SK-N-MC (cell line): Measurements from ENCODE around the gene WDR4.

Experiments
- DNase-seq: peaks from one replicate; pipeline ENCODE4 v3.0.0-alpha.2; 2011; ENCODE audit warnings: low read depth, low spot score
- H3K27ac ChIP-seq: fragments of 200-600 bp; sonication (generic); 2 replicates; pipeline ENCODE4 v1.5.1; 2016; ENCODE audit warnings: mixed run types
- H3K36me3 ChIP-seq: fragments of 200-600 bp; sonication (generic); 2 replicates; pipeline ENCODE4 v1.6.1; 2017; ENCODE audit warnings: antibody characterized with exemption, low read length, mixed read lengths; ENCODE audit not compliant: insufficient read depth
- H3K4me3 ChIP-seq: fragments of 200-600 bp; sonication (generic); 2 replicates; pipeline ENCODE4 v1.5.1; 2016
- H3K9ac ChIP-seq: fragments of 200-600 bp; sonication (generic); 2 replicates; pipeline ENCODE4 v1.8.0; 2017; ENCODE audit warnings: mixed run types, mixed read lengths; ENCODE audit not compliant: insufficient read length
- H3K9me3 ChIP-seq: fragments of 200-600 bp; sonication (generic); 2 replicates; pipeline ENCODE4 v1.6.1; 2017; ENCODE audit warnings: low read depth, mild to moderate bottlenecking, antibody characterized with exemption, low read length, moderate library complexity, mixed read lengths
- EZH2 ChIP-seq: fragments of 200-600 bp; sonication (generic); IDR thresholded peaks from one replicate; pipeline ENCODE4 v1.6.1; 2017; ENCODE audit warnings: antibody characterized with exemption
- FOXP2 ChIP-seq: optimal IDR thresholded peaks from 2 replicates; pipeline ENCODE3; 2011; ENCODE audit warnings: mild to moderate bottlenecking, moderate library complexity; ENCODE audit not compliant: insufficient read depth; ENCODE audit errors: extremely low read length, control extremely low read depth
- POLR2AphosphoS5 ChIP-seq: IDR thresholded peaks from 2 replicates; pipeline ENCODE4 v1.6.1; 2012; ENCODE audit warnings: mild to moderate bottlenecking, low read depth, low read length, borderline replicate concordance

The WDR4 gene

DNA sequence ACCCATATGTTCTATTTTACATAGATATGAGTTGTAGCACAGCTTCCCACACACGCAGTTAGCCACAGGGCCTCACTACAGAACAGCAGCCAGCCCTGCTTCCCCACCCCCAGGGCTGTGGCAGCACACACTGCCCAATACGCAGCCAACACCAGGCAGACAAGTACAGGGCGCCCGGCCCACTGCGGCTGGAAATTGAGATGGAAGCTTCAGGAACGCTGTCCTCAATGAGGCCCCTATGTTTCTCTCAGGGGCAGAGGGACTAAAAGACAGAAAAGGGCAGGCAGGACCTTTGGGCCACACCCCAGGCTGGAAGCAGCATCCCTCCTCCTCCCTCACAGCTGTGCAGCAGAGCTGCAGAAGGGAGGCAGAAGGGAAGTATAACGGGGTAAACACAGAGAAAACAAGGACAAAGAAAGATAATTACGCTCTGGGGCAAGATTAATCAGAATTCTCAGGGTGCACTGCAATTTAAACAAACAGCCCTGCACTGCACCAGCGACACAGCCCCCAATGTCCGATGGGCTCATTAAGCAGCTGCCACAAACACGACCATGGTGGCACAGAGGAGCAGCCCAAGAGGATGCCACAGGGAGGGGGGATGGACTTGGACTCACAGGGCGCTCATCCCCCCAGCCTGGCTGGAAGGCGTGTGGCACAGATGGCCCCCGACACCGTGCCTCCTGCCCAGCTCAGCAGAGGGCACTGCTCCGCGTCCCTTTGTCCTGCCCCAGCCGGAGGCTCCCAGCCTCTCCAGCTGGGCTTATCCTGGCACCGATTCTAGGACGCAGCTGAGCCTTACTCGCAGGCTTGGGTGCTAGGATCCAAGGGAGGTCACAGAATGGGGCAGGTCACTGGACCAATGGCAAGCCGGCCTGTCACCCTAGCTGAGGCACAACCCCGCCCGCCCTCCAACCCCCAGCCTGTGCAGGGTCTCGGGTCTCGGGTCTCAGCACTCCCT, 14.2 kb downstream of the WDR4 start:
- no peak overlapping the region for H3K4me3 ChIP-seq
- no peaks in the 10 kb centered on the region for H3K9me3 ChIP-seq
- no peak for DNase-seq
- no peak overlapping the region for H3K9ac ChIP-seq
- peaks cover 79% of the 10 kb centered on the region for H3K36me3 ChIP-seq
- TF ChIP-seq FOXP2 (no peak), EZH2 (no peak), POLR2AphosphoS5 (no peak)
- no peak overlapping the region for H3K27ac ChIP-seq

DNA sequence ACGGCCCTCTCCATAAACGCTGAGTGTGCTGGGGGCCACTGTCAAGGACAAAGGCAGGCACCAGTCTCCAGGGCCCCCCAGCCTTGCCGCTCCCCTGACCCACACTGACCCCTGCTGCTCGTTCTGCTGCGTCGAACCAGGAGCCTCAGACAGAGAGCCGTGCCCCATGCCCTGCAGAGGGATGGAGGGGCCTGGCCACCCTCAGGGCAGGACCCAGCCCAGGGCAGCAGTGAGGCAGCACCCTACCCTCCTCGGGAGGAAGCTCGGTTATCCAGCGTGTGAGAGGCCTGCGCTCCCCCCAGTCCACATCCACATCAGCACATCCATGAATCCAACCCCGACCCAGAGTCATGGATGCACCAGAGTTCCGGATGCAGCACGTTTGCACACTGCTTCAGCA, 15.1 kb downstream of the WDR4 start:
- Histone ChIP-seq H3K36me3 (peaks cover 77% of the 10 kb centered on the region), H3K9ac (no peak overlapping the region), H3K4me3 (no peak overlapping the region), H3K27ac (no peak overlapping the region), H3K9me3 (no peaks in the 10 kb centered on the region)
- DNase-seq, result no peak
- no peak for TF ChIP-seq EZH2
- no peak for TF ChIP-seq FOXP2
- TF ChIP-seq POLR2AphosphoS5, result no peak

DNA sequence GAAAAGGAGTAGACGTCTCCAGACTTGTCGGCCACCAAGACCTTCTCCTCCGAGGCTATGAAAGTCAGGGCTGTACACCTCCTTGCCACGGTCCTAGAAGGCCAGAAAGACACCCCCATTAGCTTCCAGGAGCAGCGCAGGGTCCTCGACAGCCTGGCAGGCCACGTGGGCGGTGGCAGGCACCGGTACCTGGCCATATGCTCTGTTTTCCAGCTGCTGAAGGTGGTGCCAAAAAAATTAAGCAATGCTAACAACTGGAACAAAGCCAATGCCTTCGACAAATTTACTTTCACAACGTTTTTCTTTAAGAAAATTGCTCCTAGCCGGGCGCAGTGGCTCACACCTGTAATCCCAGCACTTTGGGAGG, 15.9 kb downstream of the WDR4 start:
- no peak for TF ChIP-seq POLR2AphosphoS5
- TF ChIP-seq FOXP2, result no peak
- TF ChIP-seq EZH2, result no peak
- no peak for DNase-seq
- Histone ChIP-seq H3K9ac (no peak overlapping the region), H3K27ac (no peak overlapping the region), H3K4me3 (no peak overlapping the region), H3K36me3 (peaks cover 77% of the 10 kb centered on the region), H3K9me3 (no peaks in the 10 kb centered on the region)

DNA sequence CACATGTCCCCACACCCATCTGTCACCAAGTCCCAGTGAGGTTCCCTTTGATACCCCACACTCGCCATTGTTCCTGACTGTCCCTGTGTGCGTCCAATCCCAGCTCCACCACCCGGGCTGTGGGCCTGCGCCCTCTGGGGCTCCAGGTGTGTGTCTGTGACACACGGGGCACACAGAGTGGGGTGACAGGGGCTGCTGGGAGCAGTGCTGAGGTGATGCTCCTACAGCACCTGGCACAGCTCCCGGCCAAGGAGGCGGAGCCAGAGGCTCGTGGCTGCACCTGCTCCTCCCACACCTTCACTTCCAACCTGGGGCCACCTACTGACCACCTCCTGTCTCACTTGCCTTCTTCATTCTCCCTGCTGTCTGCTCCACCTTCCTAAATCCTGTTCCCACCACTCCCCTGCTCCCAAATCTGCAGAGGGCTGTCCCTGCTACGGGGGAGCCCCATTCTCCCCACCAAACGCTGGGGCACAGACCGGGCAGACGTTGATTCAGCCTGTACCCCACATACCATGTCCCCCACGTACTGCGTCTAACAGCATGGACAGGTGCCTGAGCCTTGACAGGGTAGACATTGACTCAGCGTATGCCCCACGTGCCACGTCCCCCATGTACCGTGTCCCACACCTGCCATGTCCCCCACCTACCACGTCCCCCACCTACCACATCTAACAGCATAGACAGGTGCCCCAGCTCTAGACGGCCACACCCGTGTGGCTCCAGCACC, 16.4 kb downstream of the WDR4 start:
- H3K27ac ChIP-seq, result no peak overlapping the region
- peaks cover 77% of the 10 kb centered on the region for H3K36me3 ChIP-seq
- TF ChIP-seq FOXP2, result no peak
- TF ChIP-seq EZH2, result no peak
- H3K4me3 ChIP-seq, result no peak overlapping the region
- H3K9ac ChIP-seq, result no peak overlapping the region
- no peaks in the 10 kb centered on the region for H3K9me3 ChIP-seq
- DNase-seq, result no peak

DNA sequence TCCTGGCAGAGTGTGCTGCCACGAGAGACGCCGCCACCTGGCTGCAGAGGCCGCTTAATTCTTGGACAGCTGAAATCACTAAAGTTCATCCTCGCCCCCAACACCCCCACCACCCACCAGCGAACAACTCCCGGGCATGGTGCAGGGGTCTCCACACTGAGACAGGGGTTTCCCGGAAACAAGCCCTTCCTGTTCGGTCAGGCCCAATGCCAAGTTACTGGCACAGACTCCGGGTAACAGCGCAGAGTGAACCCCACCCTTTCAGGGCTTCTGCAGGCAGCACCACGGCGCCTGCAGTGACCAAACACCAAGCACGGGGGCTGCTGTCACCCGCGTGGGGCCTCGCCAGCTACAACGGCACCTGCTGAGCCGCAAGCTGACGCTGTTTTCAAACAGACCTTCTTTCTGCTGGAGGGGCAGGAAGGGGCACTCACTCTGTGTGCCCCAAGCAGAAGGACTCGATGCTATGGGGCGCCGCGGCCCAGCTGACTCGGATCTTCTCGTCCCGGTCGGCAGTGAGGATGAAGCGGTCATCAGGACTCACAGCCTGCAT, 17.4 kb downstream of the WDR4 start:
- no peak overlapping the region for H3K9ac ChIP-seq
- no peak overlapping the region for H3K27ac ChIP-seq
- H3K4me3 ChIP-seq, result no peak overlapping the region
- TF ChIP-seq POLR2AphosphoS5 (no peak), EZH2 (no peak), FOXP2 (no peak)
- no peaks in the 10 kb centered on the region for H3K9me3 ChIP-seq
- H3K36me3 ChIP-seq, result peaks cover 78% of the 10 kb centered on the region
- DNase-seq, result no peak

DNA sequence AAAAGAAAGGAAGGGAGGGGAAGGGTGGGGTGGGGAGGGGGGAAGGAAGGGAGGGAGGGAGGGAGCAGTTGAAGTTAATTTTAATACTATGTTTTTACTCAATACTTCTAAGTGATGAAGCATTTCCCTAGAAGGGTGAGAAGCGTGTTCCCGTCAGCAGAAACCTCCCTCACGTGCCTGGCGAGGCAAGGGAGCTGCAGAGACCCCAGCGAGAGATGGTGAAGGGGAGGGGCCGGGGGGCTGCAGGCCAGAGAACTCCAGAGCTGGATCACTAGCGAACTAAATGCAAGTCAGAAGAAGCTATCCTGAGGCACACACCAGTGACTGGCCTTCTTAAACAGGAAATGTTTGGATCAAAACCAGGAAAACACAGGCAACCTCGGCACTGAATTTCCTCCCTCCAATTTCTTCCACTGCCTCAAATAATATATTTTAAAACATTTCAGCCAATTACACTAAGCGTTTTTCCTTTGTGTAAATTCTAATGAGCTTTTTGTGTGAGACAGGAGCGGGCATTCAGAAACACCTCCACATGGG, 18.0 kb downstream of the WDR4 start:
- Histone ChIP-seq H3K27ac (no peak overlapping the region), H3K9me3 (no peaks in the 10 kb centered on the region), H3K36me3 (peaks cover 79% of the 10 kb centered on the region), H3K9ac (no peak overlapping the region), H3K4me3 (no peak overlapping the region)
- TF ChIP-seq FOXP2 (no peak), POLR2AphosphoS5 (no peak), EZH2 (no peak)
- DNase-seq, result no peak

DNA sequence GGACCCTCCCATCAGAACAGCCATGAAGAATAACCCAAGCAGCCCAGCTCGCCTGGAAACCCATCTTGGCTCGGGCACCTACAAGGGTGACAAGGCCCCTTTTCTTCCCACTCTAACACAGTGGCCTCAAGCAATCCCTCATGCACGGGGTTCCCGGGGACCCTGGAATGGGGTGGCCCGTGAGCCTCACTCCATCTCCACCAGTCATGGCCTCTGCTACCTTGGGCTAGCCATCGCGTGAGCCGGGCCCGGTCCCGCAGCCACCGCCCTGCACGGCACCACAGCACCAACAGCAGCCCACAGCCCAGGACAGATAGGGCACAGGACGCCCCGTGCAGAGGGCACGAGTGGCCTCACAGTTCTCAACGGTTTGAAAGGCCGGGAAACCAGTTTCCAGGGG, 19.0 kb downstream of the WDR4 start:
- H3K9ac ChIP-seq, result no peak overlapping the region
- TF ChIP-seq EZH2 (no peak), POLR2AphosphoS5 (no peak), FOXP2 (no peak)
- H3K4me3 ChIP-seq, result no peak overlapping the region
- H3K27ac ChIP-seq, result no peak overlapping the region
- no peak for DNase-seq
- no peaks in the 10 kb centered on the region for H3K9me3 ChIP-seq
- H3K36me3 ChIP-seq, result peaks cover 83% of the 10 kb centered on the region

DNA sequence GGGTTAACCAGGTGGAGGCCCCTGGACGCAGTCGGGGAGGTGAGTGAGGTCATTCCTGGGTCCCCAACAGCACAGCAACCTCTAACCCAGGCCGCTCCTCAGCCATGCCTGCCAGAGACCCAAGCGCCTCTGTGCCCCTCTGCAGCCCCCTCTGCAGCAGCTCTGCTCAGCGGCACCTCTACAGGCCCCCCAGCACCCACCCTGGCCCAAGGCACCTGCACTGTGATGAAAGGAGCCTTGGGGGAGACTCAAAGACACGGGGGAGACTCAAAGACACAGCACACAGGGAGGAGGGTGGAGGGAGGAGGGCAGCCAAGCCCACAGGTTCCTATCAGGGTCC, 19.5 kb downstream of the WDR4 start:
- H3K4me3 ChIP-seq, result no peak overlapping the region
- H3K36me3 ChIP-seq, result peaks cover 85% of the 10 kb centered on the region
- H3K9ac ChIP-seq, result no peak overlapping the region
- H3K27ac ChIP-seq, result no peak overlapping the region
- H3K9me3 ChIP-seq, result no peaks in the 10 kb centered on the region
- TF ChIP-seq EZH2, result no peak
- TF ChIP-seq FOXP2, result no peak
- DNase-seq, result no peak
